Epithelial cell of proximal tubule (primary cell): Measurements from ENCODE around the gene SLC30A9. TPM values are rescaled to one million over a fixed set of nuclear protein-coding genes. Genes with fewer than 3 reads are reported as not detected.

Source experiments
- DNase-seq: peaks from one replicate; pipeline ENCODE4 v3.0.0-alpha.2; 2011; ENCODE audit warnings: low read depth
- H3K4me3 ChIP-seq: 2 replicates; pipeline ENCODE4 v1.5.1; 2011; ENCODE audit warnings: low read depth, mild to moderate bottlenecking, low read length
- total RNA-seq: library from RNA; depleted of rRNA; stranded (reverse); fragments of >200 nt; gene quantifications from 2 replicates; pipeline ENCODE4 v1.2.3, GENCODE V29; 2015
- TF ChIP-seq, protein P1 (sequence below): conservative IDR thresholded peaks from 2 replicates; pipeline ENCODE4 v1.5.1; 2012; ENCODE audit warnings: low read depth, mild to moderate bottlenecking, low read length

The SLC30A9 gene
- total RNA-seq: 53.6 and 57.6 TPM in 2 replicates

DNA sequence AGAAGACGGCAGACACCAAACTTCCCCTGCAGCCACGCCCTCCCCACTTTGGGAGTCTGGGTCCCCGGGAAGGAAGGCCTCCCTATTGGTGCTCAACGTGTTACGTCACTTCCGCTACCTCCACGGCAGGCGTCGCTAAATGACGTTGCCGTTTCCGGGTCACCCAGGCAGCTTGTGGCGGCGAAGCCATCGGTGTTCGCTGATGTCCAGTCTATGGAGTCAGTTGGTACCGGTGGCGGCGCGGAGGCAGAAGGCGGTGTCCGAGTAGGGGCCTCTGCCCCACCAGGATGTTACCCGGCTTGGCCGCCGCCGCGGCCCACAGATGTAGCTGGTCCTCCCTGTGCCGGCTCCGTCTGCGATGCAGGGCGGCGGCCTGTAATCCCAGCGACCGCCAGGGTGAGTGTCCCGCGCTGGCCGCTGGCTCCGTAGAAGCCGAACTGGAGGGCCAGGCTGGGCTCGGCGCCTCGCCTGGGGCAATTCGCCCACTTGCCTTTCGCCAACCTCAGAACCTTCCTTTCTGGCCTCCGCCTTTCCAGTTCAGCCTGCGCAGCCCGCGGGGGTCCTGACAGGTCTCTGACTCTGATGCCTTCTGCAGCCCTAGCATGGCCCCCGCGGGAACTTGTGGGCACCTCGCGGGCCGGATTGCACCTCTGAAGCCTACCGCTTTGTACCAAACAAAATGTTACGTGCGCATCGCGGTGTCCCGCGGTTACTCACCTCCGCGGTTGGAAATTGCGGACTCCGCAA is at the start of gene SLC30A9:
SLC30A9 (plus strand) TSS at position 166 of the 747 bp plus-strand sequence; CDS start at position 288, 122 bp downstream.
- peak; percentile 63 for DNase-seq
- peak within 1 kb of the TSS; percentile 98 for H3K4me3 ChIP-seq
- TF ChIP-seq, protein P1, sequence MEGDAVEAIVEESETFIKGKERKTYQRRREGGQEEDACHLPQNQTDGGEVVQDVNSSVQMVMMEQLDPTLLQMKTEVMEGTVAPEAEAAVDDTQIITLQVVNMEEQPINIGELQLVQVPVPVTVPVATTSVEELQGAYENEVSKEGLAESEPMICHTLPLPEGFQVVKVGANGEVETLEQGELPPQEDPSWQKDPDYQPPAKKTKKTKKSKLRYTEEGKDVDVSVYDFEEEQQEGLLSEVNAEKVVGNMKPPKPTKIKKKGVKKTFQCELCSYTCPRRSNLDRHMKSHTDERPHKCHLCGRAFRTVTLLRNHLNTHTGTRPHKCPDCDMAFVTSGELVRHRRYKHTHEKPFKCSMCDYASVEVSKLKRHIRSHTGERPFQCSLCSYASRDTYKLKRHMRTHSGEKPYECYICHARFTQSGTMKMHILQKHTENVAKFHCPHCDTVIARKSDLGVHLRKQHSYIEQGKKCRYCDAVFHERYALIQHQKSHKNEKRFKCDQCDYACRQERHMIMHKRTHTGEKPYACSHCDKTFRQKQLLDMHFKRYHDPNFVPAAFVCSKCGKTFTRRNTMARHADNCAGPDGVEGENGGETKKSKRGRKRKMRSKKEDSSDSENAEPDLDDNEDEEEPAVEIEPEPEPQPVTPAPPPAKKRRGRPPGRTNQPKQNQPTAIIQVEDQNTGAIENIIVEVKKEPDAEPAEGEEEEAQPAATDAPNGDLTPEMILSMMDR: peak; percentile 34

DNA sequence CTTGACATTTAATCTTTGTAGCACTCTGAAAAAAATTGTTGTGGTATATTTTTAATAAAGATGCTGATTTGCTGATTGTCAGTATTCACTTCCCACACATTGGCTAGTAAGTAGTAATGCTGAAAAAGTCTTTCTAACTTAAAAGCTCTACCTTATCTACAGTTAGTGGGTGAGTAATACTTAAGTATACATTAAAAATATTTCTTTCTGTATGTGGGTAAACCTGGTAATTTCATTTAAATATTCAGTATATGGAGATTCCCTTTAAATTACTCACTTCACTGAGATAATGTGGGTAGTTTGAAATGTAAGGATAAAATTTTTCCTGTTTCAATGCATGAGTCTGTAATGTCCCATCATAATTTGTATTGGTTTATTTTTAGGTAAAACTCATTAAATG is 49.5 kb upstream of the SLC30A9 start:
- DNase-seq: no peak
- TF ChIP-seq, protein P1: no peak

DNA sequence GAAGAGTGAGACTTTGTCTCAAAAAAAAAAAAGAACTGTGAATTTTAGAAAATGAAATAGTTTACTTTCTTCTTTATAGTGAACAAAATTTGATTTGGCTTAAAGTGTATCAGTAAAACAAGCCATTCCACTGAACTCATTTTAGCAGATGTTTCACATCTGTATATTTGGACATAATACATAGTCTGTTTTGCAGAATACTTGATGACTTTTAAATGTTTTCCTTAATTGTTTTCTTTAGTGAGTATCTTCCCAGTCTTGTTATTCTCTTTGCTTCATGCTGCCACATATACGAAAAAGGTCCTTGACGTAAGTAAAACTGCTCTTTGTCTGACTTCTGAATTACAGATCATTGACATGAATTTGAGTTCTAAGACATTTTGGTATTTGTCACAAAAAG is 46.8 kb upstream of the SLC30A9 start:
- TF ChIP-seq, protein P1: no peak
- no peak for DNase-seq
- no peak overlapping the region for H3K4me3 ChIP-seq

More for the DNA sequence above, 49.5 kb upstream of the SLC30A9 start:
- no peak overlapping the region for H3K4me3 ChIP-seq

DNA sequence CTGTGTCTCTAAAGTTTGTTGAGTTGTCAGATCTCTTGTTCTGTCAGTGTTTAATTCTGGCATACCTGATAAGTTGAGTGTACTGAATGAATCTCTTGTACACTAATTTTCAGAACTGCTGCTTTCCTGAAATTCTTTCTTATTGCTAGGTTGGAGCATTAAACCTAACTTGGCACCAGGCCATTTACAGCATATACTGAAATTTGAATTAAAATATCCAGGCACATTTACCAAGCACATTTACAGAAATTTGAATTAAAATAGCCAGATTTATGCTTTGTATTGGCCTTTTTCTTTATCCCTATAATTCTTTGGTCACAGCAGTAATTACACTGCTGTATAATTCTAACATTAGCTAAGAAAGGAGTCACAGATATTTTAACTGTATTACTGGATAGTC is 46.2 kb upstream of the SLC30A9 start:
- H3K4me3 ChIP-seq: no peak overlapping the region
- no peak for DNase-seq
- TF ChIP-seq, protein P1: no peak

DNA sequence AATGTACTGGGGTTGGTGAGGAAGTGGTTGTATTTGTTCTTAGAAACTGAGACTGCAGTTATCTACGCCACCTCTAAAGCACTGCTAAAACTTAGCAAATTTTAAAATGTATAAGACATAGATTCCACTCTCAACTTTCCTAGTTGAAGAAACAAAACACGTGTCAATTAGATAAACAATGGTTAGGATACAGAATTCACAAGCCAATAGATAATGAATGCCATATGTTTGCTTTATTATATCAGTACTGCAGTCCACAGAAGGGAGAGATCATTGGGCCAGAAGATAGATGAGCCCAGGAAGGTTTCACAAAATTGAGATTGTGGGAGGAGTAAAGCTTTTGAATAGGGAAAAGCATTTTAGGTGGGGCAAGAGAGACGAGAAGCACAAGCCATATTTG is 40.8 kb upstream of the SLC30A9 start:
- no peak overlapping the region for H3K4me3 ChIP-seq
- no peak for DNase-seq
- TF ChIP-seq, protein P1: no peak

DNA sequence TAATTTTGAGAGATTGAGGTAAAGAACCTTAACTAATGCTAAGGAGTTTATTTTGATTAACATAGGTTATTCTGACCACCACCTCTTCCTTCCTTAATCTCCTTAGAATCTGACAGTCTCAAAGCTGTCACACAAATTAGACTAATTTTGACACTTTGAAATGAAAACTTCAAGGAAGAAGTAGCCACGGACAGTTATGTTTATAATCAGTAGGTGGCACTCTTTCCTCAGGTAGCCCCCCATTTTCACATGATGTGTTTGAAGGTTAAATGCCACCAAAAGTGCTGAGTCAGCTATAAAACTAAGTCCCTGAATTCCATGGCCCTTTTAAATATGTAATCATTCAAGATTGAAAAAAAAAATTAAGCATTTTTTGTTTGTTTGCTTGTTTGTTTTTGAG is 32.7 kb upstream of the SLC30A9 start:
- DNase-seq: no peak
- no peak overlapping the region for H3K4me3 ChIP-seq
- TF ChIP-seq, protein P1: peak; percentile 64

DNA sequence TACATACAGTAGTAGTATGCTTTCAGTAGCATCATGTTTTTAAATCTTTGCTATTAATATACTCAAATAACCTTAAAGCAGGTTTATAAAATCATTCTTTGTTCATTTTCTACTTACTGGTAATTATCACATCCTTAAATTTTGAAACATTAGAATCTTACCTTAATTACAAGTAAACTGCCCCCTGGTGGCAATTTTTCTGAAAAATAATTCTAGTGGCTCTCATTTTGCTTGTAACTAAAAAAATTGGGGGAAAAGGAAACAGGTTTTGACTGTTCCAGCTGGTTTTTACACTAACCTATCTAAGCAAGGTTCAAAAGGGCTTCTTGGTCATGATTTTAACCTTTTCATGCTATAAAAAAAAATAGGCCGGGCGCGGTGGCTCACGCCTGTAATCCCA is 27.2 kb upstream of the SLC30A9 start:
- DNase-seq: no peak
- TF ChIP-seq, protein P1: peak; percentile 45
- no peak overlapping the region for H3K4me3 ChIP-seq
